Measurements from ENCODE around the gene SETX. TPM values are rescaled to one million over a fixed set of nuclear protein-coding genes. Genes with fewer than 3 reads are reported as not detected.

The SETX gene, protein sequence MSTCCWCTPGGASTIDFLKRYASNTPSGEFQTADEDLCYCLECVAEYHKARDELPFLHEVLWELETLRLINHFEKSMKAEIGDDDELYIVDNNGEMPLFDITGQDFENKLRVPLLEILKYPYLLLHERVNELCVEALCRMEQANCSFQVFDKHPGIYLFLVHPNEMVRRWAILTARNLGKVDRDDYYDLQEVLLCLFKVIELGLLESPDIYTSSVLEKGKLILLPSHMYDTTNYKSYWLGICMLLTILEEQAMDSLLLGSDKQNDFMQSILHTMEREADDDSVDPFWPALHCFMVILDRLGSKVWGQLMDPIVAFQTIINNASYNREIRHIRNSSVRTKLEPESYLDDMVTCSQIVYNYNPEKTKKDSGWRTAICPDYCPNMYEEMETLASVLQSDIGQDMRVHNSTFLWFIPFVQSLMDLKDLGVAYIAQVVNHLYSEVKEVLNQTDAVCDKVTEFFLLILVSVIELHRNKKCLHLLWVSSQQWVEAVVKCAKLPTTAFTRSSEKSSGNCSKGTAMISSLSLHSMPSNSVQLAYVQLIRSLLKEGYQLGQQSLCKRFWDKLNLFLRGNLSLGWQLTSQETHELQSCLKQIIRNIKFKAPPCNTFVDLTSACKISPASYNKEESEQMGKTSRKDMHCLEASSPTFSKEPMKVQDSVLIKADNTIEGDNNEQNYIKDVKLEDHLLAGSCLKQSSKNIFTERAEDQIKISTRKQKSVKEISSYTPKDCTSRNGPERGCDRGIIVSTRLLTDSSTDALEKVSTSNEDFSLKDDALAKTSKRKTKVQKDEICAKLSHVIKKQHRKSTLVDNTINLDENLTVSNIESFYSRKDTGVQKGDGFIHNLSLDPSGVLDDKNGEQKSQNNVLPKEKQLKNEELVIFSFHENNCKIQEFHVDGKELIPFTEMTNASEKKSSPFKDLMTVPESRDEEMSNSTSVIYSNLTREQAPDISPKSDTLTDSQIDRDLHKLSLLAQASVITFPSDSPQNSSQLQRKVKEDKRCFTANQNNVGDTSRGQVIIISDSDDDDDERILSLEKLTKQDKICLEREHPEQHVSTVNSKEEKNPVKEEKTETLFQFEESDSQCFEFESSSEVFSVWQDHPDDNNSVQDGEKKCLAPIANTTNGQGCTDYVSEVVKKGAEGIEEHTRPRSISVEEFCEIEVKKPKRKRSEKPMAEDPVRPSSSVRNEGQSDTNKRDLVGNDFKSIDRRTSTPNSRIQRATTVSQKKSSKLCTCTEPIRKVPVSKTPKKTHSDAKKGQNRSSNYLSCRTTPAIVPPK (N-terminal part only)
- 56.9 TPM for total RNA-seq
- long read RNA-seq, full-length matches to known transcripts, result 3 of 30 reads
- long read RNA-seq, partial matches to known transcripts, result 16 of 30 reads
- long read RNA-seq, other reads (novel, unspliced or antisense), result 11 of 30 reads

DNA sequence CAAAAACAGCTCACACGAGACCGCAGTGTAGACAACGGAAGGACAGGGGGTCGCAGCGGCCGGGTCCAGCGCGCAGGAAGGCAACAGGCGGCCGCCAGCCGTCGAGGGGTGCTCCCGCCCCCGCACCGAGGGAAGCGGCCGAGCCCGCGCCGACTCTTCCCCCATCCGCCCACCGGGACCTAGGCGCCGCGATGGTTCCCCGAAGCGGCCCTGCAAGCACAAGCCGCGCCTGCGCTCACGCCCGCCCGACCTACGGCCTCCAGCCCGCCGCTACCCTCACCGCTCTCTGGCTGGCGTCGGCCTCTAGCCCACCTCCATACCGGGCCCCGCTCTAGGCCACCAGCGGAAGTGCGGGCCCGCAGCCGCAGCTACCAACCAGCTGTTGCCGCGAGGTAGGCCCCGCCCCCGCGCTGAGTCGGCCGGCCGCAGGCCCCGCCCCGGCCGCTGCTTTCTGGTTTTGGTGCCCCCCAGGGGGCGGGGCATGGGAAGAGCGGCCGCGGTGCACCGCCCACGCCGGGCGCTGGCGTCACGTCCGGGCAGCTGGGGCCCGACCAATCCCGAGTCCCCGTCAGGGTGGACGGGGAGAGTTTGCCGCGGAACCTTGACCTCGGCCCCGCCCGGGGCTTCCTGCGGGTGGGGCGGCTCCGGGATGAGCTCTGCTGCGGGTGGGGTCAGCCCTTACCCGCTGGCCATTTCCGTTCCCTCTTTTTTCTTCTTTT is at the start of gene SETX:
Gene SETX, minus strand, starts transcription at position 350 of the 719 bp plus-strand sequence. CDS start 5,558 bp downstream, outside the sequence.
- H3K27ac ChIP-seq, result peak within 1 kb of the TSS; percentile 97
- H3K4me1 ChIP-seq, result peaks cover 44% of the 10 kb centered on the region
- peaks cover 36% of the 10 kb centered on the region for H3K36me3 ChIP-seq
- no peaks in the 10 kb centered on the region for H3K9me3 ChIP-seq
- intact Hi-C loops (cut with DNase I), result no loop called here
- DNase-seq, result peak; percentile 99
- H3K4me3 ChIP-seq, result peak within 1 kb of the TSS; percentile 98
- H3K27me3 ChIP-seq, result no peaks in the 10 kb centered on the region
- peak; percentile 99 for ATAC-seq
- TF ChIP-seq, protein P1, sequence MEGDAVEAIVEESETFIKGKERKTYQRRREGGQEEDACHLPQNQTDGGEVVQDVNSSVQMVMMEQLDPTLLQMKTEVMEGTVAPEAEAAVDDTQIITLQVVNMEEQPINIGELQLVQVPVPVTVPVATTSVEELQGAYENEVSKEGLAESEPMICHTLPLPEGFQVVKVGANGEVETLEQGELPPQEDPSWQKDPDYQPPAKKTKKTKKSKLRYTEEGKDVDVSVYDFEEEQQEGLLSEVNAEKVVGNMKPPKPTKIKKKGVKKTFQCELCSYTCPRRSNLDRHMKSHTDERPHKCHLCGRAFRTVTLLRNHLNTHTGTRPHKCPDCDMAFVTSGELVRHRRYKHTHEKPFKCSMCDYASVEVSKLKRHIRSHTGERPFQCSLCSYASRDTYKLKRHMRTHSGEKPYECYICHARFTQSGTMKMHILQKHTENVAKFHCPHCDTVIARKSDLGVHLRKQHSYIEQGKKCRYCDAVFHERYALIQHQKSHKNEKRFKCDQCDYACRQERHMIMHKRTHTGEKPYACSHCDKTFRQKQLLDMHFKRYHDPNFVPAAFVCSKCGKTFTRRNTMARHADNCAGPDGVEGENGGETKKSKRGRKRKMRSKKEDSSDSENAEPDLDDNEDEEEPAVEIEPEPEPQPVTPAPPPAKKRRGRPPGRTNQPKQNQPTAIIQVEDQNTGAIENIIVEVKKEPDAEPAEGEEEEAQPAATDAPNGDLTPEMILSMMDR (IDR thresholded peaks at IDR 0.05), result no peak

DNA sequence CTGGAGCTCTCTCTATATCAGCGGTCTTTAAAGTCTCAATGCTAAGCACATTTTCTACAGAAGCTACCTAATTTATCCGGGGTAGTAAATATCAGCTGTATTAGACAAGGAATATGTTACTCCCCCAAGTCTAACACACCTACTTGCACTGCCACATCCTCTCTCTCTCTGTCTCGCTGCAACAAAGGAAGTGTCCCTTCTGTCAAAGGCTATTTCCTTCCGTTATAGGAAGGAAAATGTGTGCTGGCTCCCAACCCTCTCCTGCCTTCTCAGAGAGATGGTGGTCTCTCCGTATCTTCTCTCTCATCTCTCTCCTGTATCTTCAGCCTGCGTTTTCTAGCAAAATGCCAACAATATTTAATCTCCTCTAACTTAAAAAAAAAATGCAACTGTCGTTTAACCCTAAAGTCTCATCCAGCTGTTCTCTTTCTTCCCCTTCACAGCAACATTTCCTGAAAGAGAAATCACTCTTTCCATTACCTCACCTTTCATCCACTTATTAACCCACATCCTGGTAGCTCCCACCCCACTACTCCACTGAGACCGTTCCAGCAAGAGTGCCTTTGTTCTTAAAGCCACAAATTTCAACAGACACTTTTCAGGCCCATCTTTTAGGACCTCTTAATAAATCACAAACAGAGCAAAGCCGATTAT is 49.6 kb upstream of the SETX start:
- intact Hi-C loops (cut with DNase I), result no loop called here
- Histone ChIP-seq H3K27me3 (no peaks in the 10 kb centered on the region), H3K36me3 (peaks cover 24% of the 10 kb centered on the region), H3K4me3 (no peak overlapping the region), H3K27ac (no peak overlapping the region), H3K4me1 (peaks cover 12% of the 10 kb centered on the region), H3K9me3 (no peaks in the 10 kb centered on the region)
- ATAC-seq, result no peak
- TF ChIP-seq, protein P1 (IDR thresholded peaks at IDR 0.05), result no peak
- no peak for DNase-seq

DNA sequence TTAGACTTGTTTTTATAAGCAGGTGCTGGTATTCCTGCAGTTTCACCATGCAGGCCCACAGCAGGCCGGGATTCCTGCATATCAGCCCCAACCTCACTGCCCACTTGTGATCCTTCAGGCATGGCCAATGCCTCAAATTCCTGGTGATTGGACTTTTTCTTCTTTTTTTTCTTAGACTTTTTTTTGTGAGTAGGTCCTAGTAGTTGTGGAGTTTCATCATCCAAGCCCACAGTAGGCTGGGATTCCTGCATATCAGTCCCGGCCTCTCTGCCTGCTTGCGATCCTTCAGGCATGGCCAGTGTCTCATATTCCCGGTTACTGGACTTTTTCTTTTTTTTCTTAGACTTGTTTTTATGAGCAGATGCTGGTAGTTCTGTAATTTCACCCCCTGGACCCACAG is 47.0 kb upstream of the SETX start:
- DNase-seq, result no peak
- intact Hi-C loops (cut with DNase I), result no loop called here
- Histone ChIP-seq H3K27me3 (no peaks in the 10 kb centered on the region), H3K36me3 (peaks cover 49% of the 10 kb centered on the region), H3K4me1 (peaks cover 12% of the 10 kb centered on the region), H3K4me3 (no peak overlapping the region), H3K27ac (no peak overlapping the region), H3K9me3 (no peaks in the 10 kb centered on the region)
- ATAC-seq, result no peak
- TF ChIP-seq, protein P1 (IDR thresholded peaks at IDR 0.05), result no peak

DNA sequence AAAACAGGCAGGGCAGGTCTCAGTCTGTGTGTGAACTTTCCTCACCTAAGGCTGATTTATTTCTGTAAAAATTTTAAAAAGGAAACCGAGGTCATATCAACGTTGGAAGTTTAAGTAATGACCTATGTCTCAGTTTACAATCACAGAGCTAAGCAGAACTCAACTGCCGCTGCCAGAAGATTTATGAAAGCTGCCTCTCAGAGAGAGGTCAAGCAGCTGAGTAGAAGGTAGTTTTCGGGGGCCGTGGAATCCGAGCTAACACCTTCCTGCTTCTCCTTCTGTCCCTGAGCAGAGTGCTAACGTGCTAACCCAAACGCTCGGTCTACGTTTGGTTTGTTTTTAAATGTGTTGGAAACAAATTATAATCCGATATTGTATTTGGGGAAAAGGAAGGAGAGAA is 40.8 kb upstream of the SETX start:
- no peaks in the 10 kb centered on the region for H3K9me3 ChIP-seq
- ATAC-seq (no peak), DNase-seq (no peak)
- peaks cover 92% of the 10 kb centered on the region for H3K36me3 ChIP-seq
- H3K27ac ChIP-seq, result no peak overlapping the region
- no peak overlapping the region for H3K4me3 ChIP-seq
- H3K4me1 ChIP-seq, result no peaks in the 10 kb centered on the region
- H3K27me3 ChIP-seq, result no peaks in the 10 kb centered on the region
- TF ChIP-seq, protein P1 (IDR thresholded peaks at IDR 0.05), result no peak
- intact Hi-C loops (cut with DNase I), result no loop called here

Data from upper lobe of right lung (tissue), 1 donor.